SK-N-SH (cell line): ENCODE data around the gene FAM76A. TPM values are rescaled to one million over a fixed set of nuclear protein-coding genes. Genes with fewer than 3 reads are reported as not detected.
A peak's percentile ranks its signal among the peaks of the same experiment; 100 is the strongest.

Experiments used
- CTCF ChIA-PET: fragments of 300-600, 350-600 bp; formaldehyde crosslinking; extraction: SDS; loops from one replicate; lab custom pipeline; 2021; lab: Yijun Ruan, JAX
- POLR2A ChIA-PET: fragments of 350-600 bp; sonication (Branson Sonifier 250); formaldehyde crosslinking; extraction: SDS; loops from one replicate; lab custom pipeline; 2020; ENCODE audit warnings: antibody characterized with exemption, inconsistent platforms; lab: Yijun Ruan, JAX
- DNase-seq: peaks from one replicate; pipeline ENCODE4 v3.0.0; 2012
- H2AFZ ChIP-seq: fragments of 200-600 bp; sonication (generic); 2 replicates; pipeline ENCODE4 v1.8.1; 2016; ENCODE audit warnings: antibody characterized with exemption, mild to moderate bottlenecking, low read depth
- H3F3A ChIP-seq: fragments of 200-600 bp; sonication (generic); replicated peaks from 2 replicates; pipeline ENCODE3; 2016; ENCODE audit warnings: antibody characterized with exemption, mild to moderate bottlenecking; ENCODE audit not compliant: insufficient read depth
- H3K27ac ChIP-seq, 2 experiments: fragments of 200-500 bp in 1 of 2; fragments of 200-600 bp in 1 of 2; sonication (Bioruptor generic) in 1 of 2; sonication (generic), shearing (Covaris generic) in 1 of 2; 2 replicates each; pipeline versions ENCODE4 v1.5.1 to v1.6.1; 2014 to 2016; ENCODE audit warnings: low read depth in 2 of 2, inconsistent platforms in 1 of 2, low read length in 1 of 2, mild to moderate bottlenecking in 1 of 2, mixed read lengths in 1 of 2
- H3K27me3 ChIP-seq: fragments of 200-600 bp; sonication (generic), shearing (Covaris generic); 2 replicates; pipeline ENCODE4 v1.6.1; 2016; ENCODE audit warnings: mixed run types; ENCODE audit not compliant: insufficient read depth
- H3K36me3 ChIP-seq, 2 experiments: fragments of 200-500 bp in 1 of 2; fragments of 200-600 bp in 1 of 2; sonication (Bioruptor generic) in 1 of 2; sonication (generic) in 1 of 2; replicated peaks in 1 of 2; 2 replicates each; pipeline versions ENCODE3 to v1.5.1; 2014 to 2016; ENCODE audit warnings: low read length in 1 of 2, mild to moderate bottlenecking in 1 of 2; ENCODE audit not compliant: insufficient read depth in 2 of 2, control insufficient read depth in 1 of 2
- H3K4me1 ChIP-seq, 2 experiments: fragments of 200-500 bp in 1 of 2; fragments of 200-600 bp in 1 of 2; sonication (Bioruptor generic) in 1 of 2; sonication (generic), shearing (Covaris generic) in 1 of 2; 2 replicates each; pipeline versions ENCODE4 v1.5.1 to v1.6.1; 2014 to 2016; ENCODE audit warnings: low read depth in 1 of 2, low read length in 1 of 2, mixed run types in 1 of 2; ENCODE audit not compliant: insufficient read depth in 2 of 2, control insufficient read depth in 1 of 2
- H3K4me2 ChIP-seq: fragments of 200-600 bp; sonication (generic), shearing (Covaris generic); 2 replicates; pipeline ENCODE4 v1.6.1; 2017; ENCODE audit warnings: mixed run types
- H3K4me3 ChIP-seq, 2 experiments: fragments of 200-500 bp in 1 of 2; fragments of 200-600 bp in 1 of 2; sonication (Bioruptor generic) in 1 of 2; sonication (generic), shearing (Covaris generic) in 1 of 2; 2 replicates each; pipeline versions ENCODE4 v1.5.1 to v1.8.1; 2014 to 2016; ENCODE audit warnings: low read depth in 2 of 2, inconsistent platforms in 1 of 2, low read length in 1 of 2, mild to moderate bottlenecking in 1 of 2, mixed read lengths in 1 of 2, moderate library complexity in 1 of 2
- H3K79me2 ChIP-seq: fragments of 200-600 bp; sonication (generic); 2 replicates; pipeline ENCODE4 v1.8.1; 2017; ENCODE audit warnings: mild to moderate bottlenecking; ENCODE audit not compliant: insufficient read depth
- H3K9ac ChIP-seq: fragments of 200-600 bp; sonication (generic); 2 replicates; pipeline ENCODE4 v1.6.1; 2017; ENCODE audit warnings: mixed run types
- H3K9me2 ChIP-seq: fragments of 200-600 bp; sonication (generic); 2 replicates; pipeline ENCODE4 v1.6.1; 2017; ENCODE audit warnings: mixed run types
- H3K9me3 ChIP-seq: fragments of 200-600 bp; sonication (generic); 2 replicates; pipeline ENCODE4 v1.6.1; 2017; ENCODE audit warnings: mixed run types, mild to moderate bottlenecking, moderate library complexity
- H4K20me1 ChIP-seq: fragments of 200-600 bp; sonication (generic); 2 replicates; pipeline ENCODE4 v1.6.1; 2017; ENCODE audit warnings: mild to moderate bottlenecking, mixed run types; ENCODE audit not compliant: insufficient read depth
- EP300 ChIP-seq, 2 experiments: IDR thresholded peaks; 2 replicates each; pipeline versions ENCODE4 v1.4.0 to v1.6.1; 2012; ENCODE audit warnings: borderline replicate concordance in 1 of 2, low read depth in 1 of 2, low read length in 1 of 2
- EZH2phosphoT487 ChIP-seq: fragments of 200-600 bp; sonication (generic); IDR thresholded peaks from 2 replicates; pipeline ENCODE4 v1.6.1; 2017; ENCODE audit warnings: low read depth, mixed run types, mild to moderate bottlenecking, antibody characterized with exemption, moderate library complexity, borderline replicate concordance
- FOSL2 ChIP-seq: IDR thresholded peaks from 2 replicates; pipeline ENCODE4 v1.4.0; 2012; ENCODE audit warnings: low read depth, mild to moderate bottlenecking, moderate library complexity, borderline replicate concordance
- FOXJ3 ChIP-seq: sonication (generic); formaldehyde crosslinking; IDR thresholded peaks from 2 replicates; pipeline ENCODE4 v1.5.1; 2020; ENCODE audit warnings: mild to moderate bottlenecking, missing genetic modification reagents
- GABPA ChIP-seq: IDR thresholded peaks from 2 replicates; pipeline ENCODE4 v1.4.0; 2012; ENCODE audit warnings: low read depth, mild to moderate bottlenecking
- IRF3 ChIP-seq: fragments of 150-350 bp; IDR thresholded peaks from 2 replicates; pipeline ENCODE4 v1.6.1; 2016; ENCODE audit warnings: mild to moderate bottlenecking, low read depth, low read length
- JUND ChIP-seq: IDR thresholded peaks from 2 replicates; pipeline ENCODE4 v1.4.0; 2012
- MXI1 ChIP-seq: IDR thresholded peaks from 2 replicates; pipeline ENCODE4 v1.6.1; 2012; ENCODE audit warnings: mild to moderate bottlenecking, low read depth, low read length, improper control_type of control experiment
- PBX3 ChIP-seq: IDR thresholded peaks from 2 replicates; pipeline ENCODE4; 2012
- POLR2AphosphoS5 ChIP-seq: IDR thresholded peaks from 2 replicates; pipeline ENCODE4 v1.6.1; 2012; ENCODE audit warnings: low read depth, low read length
- RCOR1 ChIP-seq: fragments of 150-350 bp; IDR thresholded peaks from 2 replicates; pipeline ENCODE4 v1.6.1; 2017; ENCODE audit warnings: antibody characterized with exemption, low read length
- RXRA ChIP-seq: IDR thresholded peaks from 2 replicates; pipeline ENCODE4 v1.4.0; 2012; ENCODE audit warnings: low read depth, mild to moderate bottlenecking, borderline replicate concordance
- SIN3A ChIP-seq: IDR thresholded peaks from 2 replicates; pipeline ENCODE4 v1.6.1; 2012; ENCODE audit warnings: low read depth, mild to moderate bottlenecking, low read length, moderate library complexity, borderline replicate concordance
- TAF1 ChIP-seq: IDR thresholded peaks from 2 replicates; pipeline ENCODE4 v1.6.1; 2012; ENCODE audit warnings: low read depth, mild to moderate bottlenecking, low read length, moderate library complexity, borderline replicate concordance
- TCF12 ChIP-seq: IDR thresholded peaks from 2 replicates; pipeline ENCODE4 v1.4.0; 2012
- ZBTB33 ChIP-seq: IDR thresholded peaks from 2 replicates; pipeline ENCODE4 v1.4.0; 2012; ENCODE audit warnings: low read depth, borderline replicate concordance
- WGBS: methylation state at CpG from one replicate; pipeline ENCODE4 v1.1.6; 2017; ENCODE audit warnings: low lambda C conversion rate; 5-methylcytosine and 5-hydroxymethylcytosine counted together
- polyA plus RNA-seq, 3 experiments: library from polyadenylated mRNA; depleted of rRNA; stranded (reverse); fragments of >200 nt; gene quantifications; 2 replicates each; pipeline ENCODE4 v1.2.3, GENCODE V29; 2012
- TF ChIP-seq, protein P1 (sequence below): fragments of 200-600 bp; sonication (generic); IDR thresholded peaks from 2 replicates; pipeline ENCODE4 v1.6.1; 2017; ENCODE audit warnings: antibody characterized with exemption, mild to moderate bottlenecking, moderate library complexity
- TF ChIP-seq, protein P2 (sequence below): IDR thresholded peaks from 2 replicates; pipeline ENCODE4 v1.4.0; 2012; ENCODE audit warnings: low read depth, borderline replicate concordance
- TF ChIP-seq, protein P3 (sequence below): IDR thresholded peaks from 2 replicates; pipeline ENCODE4 v1.6.1; 2012; ENCODE audit warnings: mild to moderate bottlenecking, low read depth, low read length, moderate library complexity

FAM76A gene
- 2.9 and 4.2 TPM in 2 replicates for polyA plus RNA-seq (2012; rRNA removed)
- polyA plus RNA-seq (2012; cell fraction: cytosol; rRNA removed): 2.5 and 2.6 TPM in 2 replicates
- 2.7 and 6.0 TPM in 2 replicates for polyA plus RNA-seq (2012; cell fraction: nucleus; rRNA removed)

GRCh38 chr1:27725374-27726172 lies at the start of gene FAM76A:
TSS of gene FAM76A (plus strand) at chr1:27725961. CDS start at chr1:27726081, 120 bp downstream.
- peak within 1 kb of the TSS; percentile 100 for H2AFZ ChIP-seq
- H3K36me3 ChIP-seq: peaks cover 0 to 11% of the 10 kb centered on the region in 2 experiments
- H3K4me2 ChIP-seq: peak within 1 kb of the TSS; percentile 97
- peaks cover 3 to 5% of the 10 kb centered on the region in 2 experiments; a peak in 2 of 4 replicates for H3K4me1 ChIP-seq
- no peaks in the 10 kb centered on the region for H4K20me1 ChIP-seq
- no peaks in the 10 kb centered on the region for H3K9me2 ChIP-seq
- no peaks in the 10 kb centered on the region for H3K27me3 ChIP-seq
- peaks cover 22% of the 10 kb centered on the region for H3K79me2 ChIP-seq
- POLR2A ChIA-PET: interaction anchor here (0.7 to 1.6 kb wide), 7 partner anchors 11 to 105 kb away, joined by 3 to 9 read pairs (median 3); partner anchors contain the start of genes IFI6, PPP1R8 and STX12
- peak within 1 kb of the TSS; percentile 70 to 89 for H3K4me3 ChIP-seq
- WGBS: 15% methylated on average over 21 of the region's 72 CpGs
- no peaks in the 10 kb centered on the region for H3F3A ChIP-seq
- CTCF ChIA-PET: interaction anchor here (0.8 to 1.9 kb wide), 26 partner anchors 10 to 424 kb away, joined by 3 to 27 read pairs (median 4); partner anchors contain the start of genes IFI6, PPP1R8 and STX12
- no peaks in the 10 kb centered on the region for H3K9me3 ChIP-seq
- DNase-seq: peak; percentile 99
- peak within 1 kb of the TSS; percentile 62 to 74 for H3K27ac ChIP-seq
- H3K9ac ChIP-seq: peak within 1 kb of the TSS; percentile 93
- TF ChIP-seq TCF12: no peak
- TF ChIP-seq POLR2AphosphoS5: no peak
- TF ChIP-seq MXI1: peak; percentile 81; the same call in 1 of the 2 replicates
- no peak for TF ChIP-seq FOSL2
- TF ChIP-seq JUND: no peak
- no peak for TF ChIP-seq GABPA
- no peak for TF ChIP-seq RXRA
- TF ChIP-seq, protein P1, sequence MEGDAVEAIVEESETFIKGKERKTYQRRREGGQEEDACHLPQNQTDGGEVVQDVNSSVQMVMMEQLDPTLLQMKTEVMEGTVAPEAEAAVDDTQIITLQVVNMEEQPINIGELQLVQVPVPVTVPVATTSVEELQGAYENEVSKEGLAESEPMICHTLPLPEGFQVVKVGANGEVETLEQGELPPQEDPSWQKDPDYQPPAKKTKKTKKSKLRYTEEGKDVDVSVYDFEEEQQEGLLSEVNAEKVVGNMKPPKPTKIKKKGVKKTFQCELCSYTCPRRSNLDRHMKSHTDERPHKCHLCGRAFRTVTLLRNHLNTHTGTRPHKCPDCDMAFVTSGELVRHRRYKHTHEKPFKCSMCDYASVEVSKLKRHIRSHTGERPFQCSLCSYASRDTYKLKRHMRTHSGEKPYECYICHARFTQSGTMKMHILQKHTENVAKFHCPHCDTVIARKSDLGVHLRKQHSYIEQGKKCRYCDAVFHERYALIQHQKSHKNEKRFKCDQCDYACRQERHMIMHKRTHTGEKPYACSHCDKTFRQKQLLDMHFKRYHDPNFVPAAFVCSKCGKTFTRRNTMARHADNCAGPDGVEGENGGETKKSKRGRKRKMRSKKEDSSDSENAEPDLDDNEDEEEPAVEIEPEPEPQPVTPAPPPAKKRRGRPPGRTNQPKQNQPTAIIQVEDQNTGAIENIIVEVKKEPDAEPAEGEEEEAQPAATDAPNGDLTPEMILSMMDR: peak; percentile 53
- peak; percentile 61 for TF ChIP-seq IRF3
- 0 out of 2 replicates have a peak, but pooled peaks have one; percentile 28 for TF ChIP-seq RCOR1
- TF ChIP-seq FOXJ3 (CRISPR knock-in tag): no peak
- TF ChIP-seq, protein P2, sequence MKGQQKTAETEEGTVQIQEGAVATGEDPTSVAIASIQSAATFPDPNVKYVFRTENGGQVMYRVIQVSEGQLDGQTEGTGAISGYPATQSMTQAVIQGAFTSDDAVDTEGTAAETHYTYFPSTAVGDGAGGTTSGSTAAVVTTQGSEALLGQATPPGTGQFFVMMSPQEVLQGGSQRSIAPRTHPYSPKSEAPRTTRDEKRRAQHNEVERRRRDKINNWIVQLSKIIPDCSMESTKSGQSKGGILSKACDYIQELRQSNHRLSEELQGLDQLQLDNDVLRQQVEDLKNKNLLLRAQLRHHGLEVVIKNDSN: peak; percentile 76; the same call in 1 of the 2 replicates
- TF ChIP-seq EZH2phosphoT487: no peak
- TF ChIP-seq SIN3A: peak; percentile 50; the same call in 1 of the 2 replicates
- peak; percentile 99 for TF ChIP-seq PBX3
- TF ChIP-seq ZBTB33: peak; percentile 98
- TF ChIP-seq EP300 (IDR thresholded peaks at IDR 0.05; ENCODE audit: borderline replicate concordance in 1 of 2, low read depth in 1 of 2, low read length in 1 of 2): no peak
- TF ChIP-seq TAF1: peak; percentile 63
- TF ChIP-seq, protein P3, sequence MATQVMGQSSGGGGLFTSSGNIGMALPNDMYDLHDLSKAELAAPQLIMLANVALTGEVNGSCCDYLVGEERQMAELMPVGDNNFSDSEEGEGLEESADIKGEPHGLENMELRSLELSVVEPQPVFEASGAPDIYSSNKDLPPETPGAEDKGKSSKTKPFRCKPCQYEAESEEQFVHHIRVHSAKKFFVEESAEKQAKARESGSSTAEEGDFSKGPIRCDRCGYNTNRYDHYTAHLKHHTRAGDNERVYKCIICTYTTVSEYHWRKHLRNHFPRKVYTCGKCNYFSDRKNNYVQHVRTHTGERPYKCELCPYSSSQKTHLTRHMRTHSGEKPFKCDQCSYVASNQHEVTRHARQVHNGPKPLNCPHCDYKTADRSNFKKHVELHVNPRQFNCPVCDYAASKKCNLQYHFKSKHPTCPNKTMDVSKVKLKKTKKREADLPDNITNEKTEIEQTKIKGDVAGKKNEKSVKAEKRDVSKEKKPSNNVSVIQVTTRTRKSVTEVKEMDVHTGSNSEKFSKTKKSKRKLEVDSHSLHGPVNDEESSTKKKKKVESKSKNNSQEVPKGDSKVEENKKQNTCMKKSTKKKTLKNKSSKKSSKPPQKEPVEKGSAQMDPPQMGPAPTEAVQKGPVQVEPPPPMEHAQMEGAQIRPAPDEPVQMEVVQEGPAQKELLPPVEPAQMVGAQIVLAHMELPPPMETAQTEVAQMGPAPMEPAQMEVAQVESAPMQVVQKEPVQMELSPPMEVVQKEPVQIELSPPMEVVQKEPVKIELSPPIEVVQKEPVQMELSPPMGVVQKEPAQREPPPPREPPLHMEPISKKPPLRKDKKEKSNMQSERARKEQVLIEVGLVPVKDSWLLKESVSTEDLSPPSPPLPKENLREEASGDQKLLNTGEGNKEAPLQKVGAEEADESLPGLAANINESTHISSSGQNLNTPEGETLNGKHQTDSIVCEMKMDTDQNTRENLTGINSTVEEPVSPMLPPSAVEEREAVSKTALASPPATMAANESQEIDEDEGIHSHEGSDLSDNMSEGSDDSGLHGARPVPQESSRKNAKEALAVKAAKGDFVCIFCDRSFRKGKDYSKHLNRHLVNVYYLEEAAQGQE: peak; percentile 47; the same call in 1 of the 2 replicates
